Keratinocyte (primary cell): ENCODE results near the gene NDUFS8.

ENCODE experiments used
- CTCF ChIP-seq, 3 experiments: IDR thresholded peaks in 1 of 3; conservative IDR thresholded peaks in 1 of 3; optimal IDR thresholded peaks in 1 of 3; 2 replicates in 2 of 3; 3 replicates in 1 of 3; pipeline versions ENCODE3 to v1.5.1; 2011; ENCODE audit warnings: low read length in 3 of 3, mild to moderate bottlenecking in 3 of 3, moderate library complexity in 2 of 3, control low read depth in 1 of 3, inconsistent platforms in 1 of 3; ENCODE audit not compliant: insufficient read depth in 2 of 3; ENCODE audit errors: extremely low read depth in 1 of 3
- EZH2 ChIP-seq: IDR thresholded peaks from one replicate; pipeline ENCODE4 v1.6.1; 2012; ENCODE audit warnings: inconsistent platforms, mild to moderate bottlenecking, low read length, moderate library complexity

DNA sequence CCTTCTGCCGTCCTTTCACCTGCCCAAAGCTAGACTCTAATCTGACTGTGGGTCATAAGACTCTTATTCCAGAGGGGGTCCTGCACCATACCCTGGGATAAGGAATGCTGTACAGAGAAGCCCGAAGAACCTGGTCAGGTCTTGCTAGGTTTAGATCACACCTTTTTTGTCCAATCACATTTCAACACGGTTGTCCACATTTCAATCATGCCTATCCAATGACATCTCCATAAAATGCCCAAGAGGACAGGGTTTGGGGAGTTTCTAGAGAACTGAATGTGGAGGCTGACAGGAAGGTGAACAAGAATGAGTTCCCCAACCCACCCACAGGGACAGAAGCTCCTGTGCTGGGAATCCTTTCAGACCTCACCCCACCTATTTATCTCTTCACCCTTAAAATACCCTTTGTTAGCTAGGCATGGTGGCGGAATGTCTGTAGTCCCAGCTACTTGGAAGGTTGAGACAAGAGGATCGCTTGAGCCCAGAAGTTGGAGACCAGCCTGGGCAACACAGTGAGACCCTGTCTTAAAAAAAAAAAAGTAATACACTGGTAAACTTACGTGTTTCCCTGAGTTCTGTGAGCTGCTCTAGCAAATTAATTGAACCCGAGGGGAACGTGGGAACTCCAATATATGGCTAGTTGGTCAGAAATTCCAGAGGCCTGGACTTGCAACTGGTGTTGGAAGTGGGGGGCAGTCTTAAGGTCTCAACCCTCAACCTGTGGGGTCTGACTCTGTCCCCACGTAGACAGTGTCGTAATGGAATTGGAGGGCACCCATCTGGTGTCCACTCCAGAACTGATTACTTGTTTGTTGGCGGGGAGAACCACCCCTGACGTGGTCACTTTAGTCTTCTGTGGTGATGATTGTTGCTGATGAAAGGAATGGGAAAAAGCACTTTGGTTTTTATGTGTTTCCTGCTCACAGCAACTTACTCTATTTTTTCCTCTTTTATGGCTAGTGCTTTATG lies 26.1 kb downstream of the NDUFS8 start:
- no peak for TF ChIP-seq CTCF (optimal IDR thresholded peaks at IDR 0.05 in 1 of 3, IDR thresholded peaks at IDR 0.05 in 1 of 3, conservative IDR thresholded peaks at IDR 0.05 in 1 of 3; ENCODE audit: extremely low read depth in 1 of 3, insufficient read depth in 2 of 3, low read length in 3 of 3)
- no peak for TF ChIP-seq EZH2
